CD4-positive, alpha-beta T cell treated with Interleukin-2 at 100 ng/mL for 4 hours (primary cell): Measurements from ENCODE around the gene PPIF.

ENCODE experiments used
- DNase-seq: peaks from one replicate; pipeline ENCODE4 v3.0.0-alpha.2; 2020; ENCODE audit warnings: low spot score

The PPIF gene

DNA sequence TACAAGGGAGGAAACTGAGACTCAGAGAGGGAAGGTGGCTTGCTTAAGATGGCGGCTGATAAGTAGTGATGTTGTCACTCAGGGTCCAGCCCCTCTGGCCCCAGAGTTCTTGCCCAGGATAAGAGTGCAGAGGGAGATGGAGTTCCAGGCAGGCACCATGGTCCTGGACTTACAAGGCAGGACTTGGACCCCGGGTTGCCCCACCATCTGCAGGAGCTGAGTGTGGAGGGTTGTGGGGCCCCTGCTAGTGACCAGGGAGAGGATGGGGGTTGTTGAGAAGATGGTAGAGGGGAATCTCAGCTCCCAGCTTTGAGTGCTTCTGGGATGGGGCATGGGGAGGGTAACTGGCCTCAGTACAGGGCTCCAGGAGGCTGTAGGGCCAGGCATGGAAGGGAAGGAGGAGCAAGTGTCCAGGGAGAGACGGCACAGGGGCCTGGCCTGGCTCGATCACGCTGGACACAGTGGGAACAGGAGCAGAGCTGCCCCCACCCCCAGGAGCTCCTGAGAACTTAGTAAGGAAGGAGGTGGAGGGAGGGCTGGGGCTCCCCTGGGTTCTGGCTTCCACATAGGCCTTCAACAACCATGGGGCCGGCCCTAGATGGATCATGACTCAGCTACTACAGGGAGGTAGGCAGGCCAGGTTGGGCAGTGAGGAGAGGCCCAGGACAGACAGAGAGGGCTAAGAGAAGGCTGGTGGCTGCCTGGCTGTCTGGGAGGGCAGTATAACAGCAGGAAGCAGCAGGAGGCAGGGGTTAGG lies 28.2 kb downstream of the PPIF start:
- no peak for DNase-seq

DNA sequence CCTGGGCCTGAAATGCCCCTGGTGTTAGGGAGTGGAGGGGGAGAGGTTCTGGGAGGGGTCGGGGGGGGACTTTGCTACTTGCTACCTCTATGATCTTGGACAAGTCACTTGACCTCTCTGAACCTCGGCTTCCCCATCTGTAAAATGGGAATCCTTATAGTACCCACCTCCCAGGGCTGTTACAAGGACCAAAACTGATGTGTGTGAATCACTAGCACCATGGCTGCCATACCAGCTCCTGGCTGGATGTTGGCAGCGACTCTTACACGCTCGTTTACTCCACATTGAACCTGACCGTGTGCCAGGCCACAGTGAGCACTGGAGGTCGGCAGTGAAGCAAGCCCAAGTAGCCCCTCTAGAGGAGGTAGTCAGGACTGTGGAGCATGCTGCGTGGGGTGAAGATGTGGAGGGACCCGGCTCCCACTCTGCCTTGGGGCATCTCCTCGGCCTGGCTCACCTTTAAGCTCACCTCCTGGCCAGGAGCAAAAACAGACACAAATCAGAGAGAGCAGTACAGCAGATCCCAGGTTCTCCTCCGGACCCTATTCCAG lies 28.9 kb downstream of the PPIF start:
- no peak for DNase-seq

DNA sequence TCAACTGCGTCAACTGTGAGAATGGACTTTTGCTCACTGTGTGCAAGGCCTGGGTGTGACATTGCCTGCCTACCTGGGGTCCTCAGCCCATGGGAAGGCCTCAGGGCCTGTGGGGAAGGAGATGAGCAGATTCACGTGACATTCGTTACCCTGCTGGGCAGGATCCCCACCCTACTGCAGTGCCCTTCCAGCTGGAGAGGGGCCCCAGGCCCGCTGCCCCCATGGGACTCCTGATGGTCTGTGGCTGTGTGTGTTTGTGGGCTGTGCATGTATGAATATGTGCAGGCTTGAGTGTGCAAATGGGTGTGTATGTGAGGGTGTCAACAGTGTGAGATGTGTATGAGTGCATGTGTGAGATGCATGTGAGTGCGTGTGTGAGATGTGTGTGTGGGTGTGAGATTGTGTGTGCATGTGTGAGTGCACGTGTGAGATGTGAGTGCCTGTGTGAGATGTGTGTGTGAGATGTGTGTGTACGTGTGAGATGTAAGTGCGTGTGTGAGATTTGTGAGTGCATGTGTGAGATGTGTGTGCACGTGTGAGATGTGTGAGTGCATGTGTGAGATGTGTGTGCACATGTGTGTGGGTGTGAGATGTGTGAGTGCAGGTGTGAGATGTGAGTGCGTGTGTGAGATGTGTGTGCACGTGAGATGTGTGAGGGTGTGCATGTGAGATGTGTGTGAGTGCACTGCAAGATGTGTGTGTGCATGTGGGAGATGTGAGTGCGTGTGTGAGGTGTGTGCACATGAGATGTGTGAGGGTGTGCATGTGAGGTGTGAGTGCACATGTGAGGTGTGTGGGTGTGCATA lies 29.7 kb downstream of the PPIF start:
- no peak for DNase-seq

DNA sequence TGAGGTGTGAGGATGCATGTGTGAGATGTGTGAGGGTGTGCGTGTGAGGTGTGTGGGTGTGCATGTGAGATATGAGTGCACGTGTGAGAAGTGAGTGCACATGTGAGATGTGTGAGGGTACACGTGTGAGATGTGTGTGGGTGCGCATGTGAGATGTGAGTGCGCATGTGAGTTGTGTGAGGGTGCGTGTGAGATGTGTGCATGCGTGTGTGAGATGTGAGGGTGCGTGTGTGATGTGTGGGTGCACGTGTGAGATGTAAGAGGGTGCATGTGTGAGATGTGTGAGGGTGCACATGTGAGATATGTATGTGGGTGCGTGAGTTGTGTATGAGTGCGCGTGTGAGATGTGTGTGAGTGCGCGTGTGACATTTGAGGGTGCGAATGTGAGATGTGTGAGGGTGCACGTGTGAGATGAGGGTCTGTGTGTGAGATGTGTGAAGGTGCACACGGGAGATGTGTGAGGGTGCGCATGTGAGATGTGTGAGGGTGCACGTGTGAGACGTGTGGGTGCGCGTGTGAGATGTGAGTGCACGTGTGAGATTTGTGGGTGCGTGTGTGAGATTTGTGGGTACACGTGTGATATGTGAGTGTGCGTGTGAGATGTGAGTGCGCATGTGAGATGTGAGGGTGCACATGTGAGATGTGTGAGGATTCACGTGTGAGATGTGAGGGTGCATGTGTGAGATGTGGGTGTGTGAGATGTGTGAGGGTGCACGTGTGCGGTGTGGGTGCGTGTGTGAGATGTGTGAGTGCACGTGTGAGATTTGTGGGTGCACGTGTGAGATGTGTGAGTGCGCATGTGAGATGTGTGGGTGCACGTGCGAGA lies 30.5 kb downstream of the PPIF start:
- no peak for DNase-seq

DNA sequence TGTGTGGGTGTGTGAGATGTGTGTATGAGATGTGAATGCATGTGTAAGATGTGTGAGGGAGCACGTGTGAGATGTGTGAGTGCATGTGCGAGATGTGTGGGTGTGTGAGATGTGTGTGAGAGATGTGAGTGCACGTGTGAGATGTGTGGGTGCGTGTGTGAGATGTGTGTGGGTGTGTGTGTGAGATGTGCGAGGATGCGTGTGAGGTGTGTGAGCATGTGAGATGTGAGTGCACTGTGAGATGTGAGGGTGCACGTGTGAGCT lies 31.0 kb downstream of the PPIF start:
- DNase-seq, result no peak

DNA sequence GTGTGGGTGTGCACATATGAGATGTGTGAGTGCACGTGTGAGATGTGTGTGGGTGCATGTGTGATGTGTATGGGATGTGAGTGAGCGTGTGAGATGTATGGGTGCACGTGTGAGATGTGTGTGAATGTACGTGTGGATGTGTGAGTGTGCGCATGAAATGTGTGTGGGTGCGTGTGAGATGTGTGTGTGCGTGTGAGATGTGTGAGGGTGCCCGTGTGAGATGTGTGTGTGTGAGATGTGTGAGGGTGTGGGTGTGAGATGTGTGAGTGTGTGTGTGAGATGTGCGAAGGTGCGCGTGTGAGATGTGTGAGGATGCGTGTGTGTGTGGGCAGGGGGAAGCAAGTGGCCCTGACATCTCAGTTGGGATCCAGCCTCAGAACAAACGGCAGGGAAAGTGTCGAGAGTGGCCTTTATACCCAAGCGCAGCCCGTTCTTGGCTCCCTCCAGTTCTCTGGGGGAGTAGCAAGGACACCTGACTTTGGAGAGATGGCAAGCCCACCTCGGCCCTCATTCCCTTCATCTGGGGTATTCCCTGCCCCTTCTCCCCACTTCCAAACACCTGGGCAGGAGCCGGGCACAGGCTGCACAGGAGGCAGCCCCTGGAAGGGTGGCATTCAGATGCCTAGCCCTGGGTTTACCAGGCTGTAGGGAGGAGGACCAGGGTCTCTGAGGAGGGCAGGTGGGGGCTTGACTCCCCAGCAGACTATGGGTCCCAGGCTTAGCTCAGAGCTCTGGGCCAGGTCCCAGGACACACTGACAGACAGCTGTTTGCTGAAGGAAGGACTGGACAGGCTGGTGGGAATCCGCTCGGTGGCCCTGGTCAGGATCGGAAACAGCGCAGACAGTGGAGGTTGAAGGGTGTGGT lies 31.6 kb downstream of the PPIF start:
- no peak for DNase-seq

DNA sequence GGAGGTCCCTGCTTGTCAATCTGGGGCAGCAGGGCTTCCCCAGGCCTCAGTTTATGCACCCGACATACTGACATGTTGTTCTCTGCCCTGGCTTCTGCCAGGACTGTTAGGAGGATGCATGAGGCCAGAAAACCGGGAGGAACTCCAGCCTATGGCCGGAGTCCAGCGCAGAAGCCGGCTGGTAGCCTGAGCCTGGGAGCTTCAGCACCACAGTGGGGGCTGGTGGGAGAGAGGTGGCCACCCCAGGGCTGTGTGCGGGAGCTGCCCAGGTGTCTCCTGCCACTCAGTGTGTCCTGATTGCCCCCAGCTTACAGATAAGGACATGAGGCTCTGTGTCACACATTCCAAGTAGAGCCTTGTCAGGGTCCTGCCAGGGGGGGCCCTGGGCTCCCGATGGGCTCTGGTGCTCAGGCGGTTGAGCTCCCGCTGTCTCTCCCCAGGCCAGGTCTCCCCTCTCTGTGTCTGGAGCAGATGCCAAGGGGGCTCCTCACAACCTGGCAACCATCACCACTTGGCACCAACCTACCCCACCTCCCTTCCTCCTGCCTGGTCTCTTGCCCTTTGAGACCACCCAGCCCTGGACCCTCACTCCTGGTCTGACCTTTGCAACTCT lies 32.3 kb downstream of the PPIF start:
- DNase-seq, result no peak

DNA sequence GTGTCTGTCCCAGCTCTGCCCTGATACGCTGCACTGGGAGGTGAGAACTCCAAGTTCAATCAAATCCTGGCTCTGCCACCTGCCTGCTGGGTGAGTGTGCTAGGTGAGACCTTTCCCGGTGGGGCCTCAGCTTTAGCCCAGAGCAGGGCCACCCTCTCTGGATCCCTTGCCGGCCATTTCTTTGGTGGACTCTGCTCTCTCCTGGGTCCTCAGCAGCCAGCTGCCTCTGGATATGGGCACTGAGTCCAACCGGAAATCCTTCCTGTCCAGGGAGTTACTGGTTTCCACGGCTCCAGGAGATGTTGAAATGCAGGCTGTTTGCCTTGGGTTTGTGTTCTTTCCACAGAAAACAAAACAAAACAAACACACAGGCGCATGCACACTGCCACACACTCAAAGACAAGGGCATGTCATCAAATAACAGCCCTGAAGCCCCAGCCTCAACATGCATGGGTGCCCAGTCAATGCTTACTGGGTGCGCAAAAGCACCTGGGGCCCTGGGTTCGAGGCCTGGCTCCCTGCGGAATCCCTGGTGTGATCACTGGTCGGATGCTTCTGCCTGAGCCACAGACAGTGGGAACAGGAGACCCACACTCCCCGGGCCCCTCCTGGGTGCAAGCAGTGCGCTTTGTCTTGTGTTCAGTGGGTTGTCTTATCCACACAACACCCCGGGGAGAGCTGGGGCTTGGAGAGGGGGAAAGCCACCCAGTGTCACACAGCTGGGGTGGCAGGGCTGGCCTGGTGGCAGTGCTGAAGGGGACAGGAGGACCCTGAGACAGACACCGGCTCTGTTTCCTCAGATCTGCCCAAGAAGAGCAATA lies 33.1 kb downstream of the PPIF start:
- no peak for DNase-seq

DNA sequence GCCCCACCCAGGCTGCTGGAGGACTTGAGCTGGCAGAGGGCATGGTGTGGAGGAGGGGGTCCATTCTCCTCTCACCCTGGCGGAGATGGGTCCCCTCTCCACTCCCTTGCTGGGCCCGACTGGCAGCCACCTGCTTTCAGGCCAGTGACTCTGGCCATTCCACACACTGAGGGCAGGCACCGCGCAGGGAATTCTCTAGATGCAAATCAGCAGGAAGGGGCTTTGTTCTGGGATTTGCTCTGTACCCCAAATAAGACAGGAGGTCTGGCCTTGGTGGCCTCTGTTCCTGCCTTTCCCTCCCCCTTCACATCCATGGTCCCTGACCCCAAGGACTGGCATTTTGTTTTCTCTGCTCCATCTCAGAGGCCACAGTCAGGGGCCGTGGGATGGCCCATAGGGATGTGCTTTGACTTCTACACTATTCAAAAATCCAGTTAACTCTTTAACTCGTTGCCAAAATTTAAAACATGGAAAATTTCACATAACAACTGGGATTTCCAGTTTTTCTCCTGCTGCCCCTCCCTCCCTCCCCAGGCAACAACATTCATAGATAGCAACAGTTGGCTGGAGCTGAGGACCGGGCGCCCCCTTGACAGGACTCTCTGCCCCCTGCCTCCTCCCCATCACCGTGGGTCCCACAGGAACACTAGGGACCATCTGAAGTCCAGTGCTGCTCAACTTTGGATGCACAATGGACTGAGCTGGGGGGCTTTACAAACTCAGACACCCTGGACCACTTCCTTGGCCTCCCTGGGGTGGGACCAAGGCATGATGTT lies 33.9 kb downstream of the PPIF start:
- DNase-seq, result no peak

DNA sequence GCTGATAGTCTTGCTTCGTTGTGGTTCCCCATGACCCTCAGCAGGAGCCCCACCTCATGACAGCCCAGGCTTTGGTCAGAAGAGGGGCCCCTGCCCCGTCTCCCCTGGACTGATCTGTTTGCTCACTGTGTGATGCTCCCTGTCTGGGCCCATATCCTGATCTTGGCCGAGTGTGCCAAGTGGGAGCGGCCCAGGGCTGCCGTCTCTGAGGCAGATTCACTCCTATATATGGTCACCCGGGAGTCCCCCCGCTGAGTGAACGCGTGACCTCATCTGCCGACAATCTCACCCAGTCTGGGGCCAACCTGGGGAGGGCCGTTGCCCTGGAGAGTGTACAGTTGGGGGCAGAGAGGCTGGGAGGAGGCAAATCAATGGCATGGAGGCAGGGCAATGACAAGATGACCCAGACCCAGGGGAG lies 34.5 kb downstream of the PPIF start:
- no peak for DNase-seq

DNA sequence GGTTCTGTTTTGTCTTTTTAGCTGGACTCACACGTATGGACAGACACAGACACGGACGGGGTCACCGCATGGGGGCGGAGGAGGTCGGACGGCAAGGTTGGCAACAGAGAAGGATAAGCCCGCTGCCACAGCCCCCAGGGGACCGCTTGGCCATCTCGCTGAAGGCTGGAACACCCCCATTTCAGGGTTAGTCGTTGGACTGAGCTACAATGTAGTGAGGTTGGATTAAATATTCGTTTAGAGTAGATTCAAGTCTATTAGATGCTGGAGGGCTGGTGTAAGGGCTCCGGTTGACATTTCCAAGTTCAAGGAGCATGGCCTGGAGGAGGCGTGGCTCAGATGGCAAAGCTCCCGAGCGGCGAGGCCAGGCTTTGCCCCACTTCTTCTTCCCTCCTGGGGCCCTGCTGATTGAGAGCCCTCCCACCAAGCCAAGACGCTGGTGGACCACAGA lies 35.2 kb downstream of the PPIF start:
- DNase-seq, result no peak

DNA sequence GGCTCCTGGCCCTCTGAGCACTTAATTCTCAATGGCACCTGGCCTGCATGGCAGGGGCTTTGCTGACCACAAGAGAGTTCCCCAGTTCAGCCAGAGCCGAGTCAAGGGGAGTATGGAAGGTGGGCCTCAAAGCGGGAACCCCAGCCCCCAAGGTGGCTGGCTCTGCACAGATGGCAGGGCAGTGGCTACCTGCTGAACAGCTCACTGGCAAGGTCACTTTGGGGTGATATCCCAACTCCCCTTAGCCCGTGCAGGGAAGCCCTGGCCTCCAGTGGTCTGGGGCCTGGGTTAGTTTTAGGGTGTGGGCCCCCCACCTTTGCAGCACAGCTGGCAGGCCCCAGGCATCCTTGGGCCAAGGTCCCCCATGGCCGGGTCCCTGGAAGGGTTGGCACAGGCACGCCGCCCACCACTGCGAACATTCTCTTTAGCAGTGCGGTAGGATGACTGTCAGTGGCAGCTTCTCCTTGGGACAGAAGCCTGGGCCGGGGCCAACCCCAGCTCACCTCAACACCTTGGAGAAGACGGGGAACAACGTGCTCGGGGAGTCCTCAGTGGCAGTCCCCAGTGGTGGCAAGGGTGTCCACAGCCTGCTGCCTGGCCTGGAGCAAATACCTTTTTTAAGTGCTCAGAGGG lies 36.8 kb downstream of the PPIF start:
- no peak for DNase-seq

DNA sequence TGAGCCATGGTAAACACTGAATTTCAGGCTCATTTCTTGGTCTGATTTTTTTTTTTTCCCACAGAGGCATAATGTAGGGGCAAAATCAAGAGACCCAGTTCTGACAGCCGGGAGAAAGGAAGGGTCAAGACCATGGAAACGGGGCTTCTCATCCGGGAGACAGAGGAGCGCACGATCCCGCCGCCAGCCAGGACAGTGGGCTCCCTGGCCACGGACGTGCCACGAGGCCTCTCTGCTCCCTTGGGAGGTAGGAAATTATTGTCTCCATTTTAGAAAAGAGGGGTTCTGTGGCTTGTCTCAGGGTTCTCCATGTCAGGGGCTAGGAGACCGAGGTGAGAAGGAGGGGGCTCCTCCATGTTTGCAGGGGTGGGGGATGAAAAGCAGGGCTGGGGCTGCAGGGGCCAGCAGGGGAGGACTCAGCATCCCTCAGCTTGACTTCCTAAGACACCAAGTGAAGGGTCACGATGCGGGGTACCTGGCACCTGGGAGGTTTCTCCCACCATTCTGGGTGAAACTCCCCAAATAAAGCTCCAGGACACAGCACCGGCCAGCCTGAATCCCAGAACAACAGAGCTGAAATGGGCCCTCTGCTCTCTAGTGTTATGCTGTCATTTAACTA lies 37.6 kb downstream of the PPIF start:
- no peak for DNase-seq

DNA sequence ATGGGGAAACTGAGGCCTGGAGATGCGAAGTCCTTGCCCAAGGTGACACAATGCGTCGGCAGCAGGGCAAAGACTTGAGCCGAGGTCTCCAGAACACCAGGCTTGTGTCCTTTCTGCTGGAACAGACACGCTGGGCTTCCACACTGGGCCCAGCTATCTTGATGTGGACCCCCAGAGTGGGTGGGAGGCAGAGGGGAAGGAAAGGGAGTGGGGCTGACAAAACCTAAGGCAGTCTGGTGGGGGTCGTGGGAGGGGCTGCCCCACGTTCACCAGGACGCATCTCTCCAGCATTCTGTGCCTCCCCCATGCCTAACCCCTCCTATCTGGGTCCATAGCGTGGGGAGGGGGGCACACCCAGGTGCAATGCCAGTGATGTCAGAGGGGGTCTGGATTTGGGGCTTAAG lies 38.1 kb downstream of the PPIF start:
- DNase-seq, result no peak

DNA sequence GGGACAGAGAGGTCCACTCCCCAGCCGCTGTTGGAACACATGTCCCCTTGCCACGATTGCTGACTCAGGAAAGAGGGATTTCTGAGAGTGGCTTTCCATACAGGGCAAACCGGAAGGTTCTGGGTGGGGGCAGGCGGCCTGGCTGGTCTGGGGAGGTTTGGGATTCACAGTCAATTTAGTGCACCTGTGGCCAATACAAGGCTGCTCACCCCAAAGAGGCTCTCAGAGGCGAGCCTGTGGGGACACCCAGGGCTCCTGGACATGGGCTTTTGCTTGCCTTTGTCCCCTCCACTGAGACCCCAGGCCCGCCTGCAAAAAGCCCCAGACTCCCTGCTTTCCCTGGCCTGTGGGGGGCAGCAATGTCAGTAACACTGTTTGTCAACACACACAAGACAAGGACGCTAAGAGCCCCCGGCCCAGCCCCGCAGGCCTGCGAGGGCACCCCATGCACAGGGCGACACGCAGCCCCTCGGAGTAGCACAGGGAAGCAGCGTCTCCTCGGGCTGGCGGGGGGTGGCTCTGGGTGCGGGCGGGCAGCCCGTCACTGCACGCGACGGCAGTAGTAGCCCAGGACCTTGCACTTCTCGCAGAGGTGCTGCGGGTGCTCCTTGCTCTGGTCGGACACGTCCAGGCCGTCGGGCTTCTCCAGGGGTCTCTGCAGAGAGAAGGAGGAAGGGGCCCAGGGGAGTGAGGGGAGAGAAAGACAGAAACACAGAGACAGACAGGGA lies 38.7 kb downstream of the PPIF start:
- no peak for DNase-seq

DNA sequence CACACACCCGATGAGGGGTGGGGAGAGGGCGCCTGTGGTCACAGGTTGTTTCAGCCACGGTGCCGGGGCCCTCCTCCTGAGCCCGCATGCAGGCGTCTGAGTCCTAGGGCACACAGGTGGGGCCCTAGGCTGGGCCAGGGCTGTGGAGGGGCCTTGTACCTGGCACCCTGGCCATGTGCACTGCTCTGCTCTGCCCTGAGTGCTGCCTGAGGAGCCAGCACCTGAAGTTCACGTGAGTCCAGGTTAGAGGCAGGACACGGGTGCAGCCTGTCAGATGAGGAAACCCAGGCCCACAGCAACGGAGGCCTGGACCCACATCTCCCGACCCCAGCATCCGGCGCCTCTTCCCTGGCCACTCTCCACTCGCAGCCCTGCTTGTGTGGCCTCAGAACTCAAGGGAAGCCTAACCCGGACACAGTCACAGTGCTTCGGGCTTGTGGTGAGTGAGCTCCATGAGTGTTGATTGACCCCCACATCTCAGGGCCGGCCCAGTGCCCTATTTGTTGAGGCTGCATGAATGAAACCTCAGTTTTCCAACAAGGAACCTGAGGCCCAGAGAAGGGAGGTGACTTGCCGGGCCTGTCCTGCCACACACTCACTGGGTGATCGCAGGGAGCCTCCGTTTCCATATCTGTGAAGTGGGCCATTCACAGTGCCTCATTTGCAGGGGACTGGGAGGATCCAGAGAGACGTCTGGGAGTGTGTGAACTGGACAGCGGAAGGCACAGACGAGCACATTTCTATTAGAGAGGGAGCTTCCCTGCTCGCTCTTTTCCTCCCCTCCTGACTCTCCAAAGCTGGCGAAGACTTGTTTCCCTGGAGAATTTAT lies 39.6 kb downstream of the PPIF start:
- DNase-seq, result no peak

DNA sequence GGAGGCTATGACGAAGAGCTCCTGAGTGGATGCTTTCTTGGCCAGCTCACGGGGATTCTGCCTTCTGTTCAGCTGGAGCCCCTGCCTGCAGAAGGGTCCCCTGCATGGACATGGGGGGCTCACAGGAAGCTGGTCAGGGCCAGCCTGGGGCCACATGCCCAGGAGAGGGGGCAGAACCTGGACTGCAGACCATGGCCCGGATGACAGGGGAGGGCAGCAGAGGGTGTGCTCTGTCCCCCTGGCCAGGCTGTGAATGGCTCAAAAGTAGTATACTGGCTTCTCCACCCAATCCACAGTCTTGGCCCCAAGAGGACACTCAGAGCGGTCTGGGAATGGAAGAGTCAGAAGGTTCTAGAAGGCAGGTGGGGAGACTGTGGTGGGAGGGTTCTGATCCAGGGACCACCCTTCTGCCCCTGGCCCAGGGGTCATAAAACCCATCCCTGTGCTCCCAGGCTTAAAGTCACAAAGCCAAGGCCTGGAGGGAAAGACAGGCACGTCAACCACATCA lies 40.3 kb downstream of the PPIF start:
- no peak for DNase-seq
